ENCODE measurements around the gene SORT1. TPM values are rescaled to one million over a fixed set of nuclear protein-coding genes. Genes with fewer than 3 reads are reported as not detected.
A peak's percentile ranks its signal among the peaks of the same experiment; 100 is the strongest.

Gene SORT1
- total RNA-seq, 1 donor: 48.5 TPM

DNA sequence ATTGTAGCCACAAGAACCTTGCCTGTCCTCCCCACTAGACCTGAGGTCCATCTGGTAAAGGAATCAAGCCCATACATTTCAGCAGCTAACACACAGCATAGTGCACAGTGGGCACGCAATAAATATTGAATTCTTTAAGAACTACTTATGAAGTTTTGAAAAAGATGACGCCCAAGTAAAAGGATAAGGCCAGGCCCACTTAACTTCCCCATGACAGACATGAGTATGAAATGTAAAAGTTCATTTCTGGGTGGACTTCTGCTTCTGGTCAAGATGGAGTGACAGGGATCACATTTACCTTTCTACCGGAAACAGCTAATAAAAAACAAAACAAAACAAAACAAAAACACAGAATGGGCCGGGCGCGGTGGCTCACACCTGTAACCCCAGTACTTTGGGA is 25.4 kb downstream of the SORT1 start:
- Histone ChIP-seq H3K9me3 (ENCODE audit: low read depth, low read length) (no peaks in the 10 kb centered on the region), H3K4me2 (ENCODE audit: insufficient read depth, low read length) (peak overlapping the region; percentile 91), H3K79me2 (ENCODE audit: insufficient read depth, low read length) (peaks cover 51% of the 10 kb centered on the region), H3K4me3 (ENCODE audit: insufficient read depth, low read length) (no peak overlapping the region), H2AFZ (ENCODE audit: low read length) (no peak overlapping the region), H3K36me3 (ENCODE audit: insufficient read depth, low read length) (no peaks in the 10 kb centered on the region), H3K4me1 (ENCODE audit: insufficient read depth, low read length) (peaks cover 59% of the 10 kb centered on the region), H3K27ac (ENCODE audit: low read depth, low read length) (peak overlapping the region; percentile 98), H3K27me3 (ENCODE audit: insufficient read depth, low read length) (no peaks in the 10 kb centered on the region), H4K20me1 (ENCODE audit: insufficient read depth, low read length) (no peaks in the 10 kb centered on the region)
- TF ChIP-seq, protein P1, sequence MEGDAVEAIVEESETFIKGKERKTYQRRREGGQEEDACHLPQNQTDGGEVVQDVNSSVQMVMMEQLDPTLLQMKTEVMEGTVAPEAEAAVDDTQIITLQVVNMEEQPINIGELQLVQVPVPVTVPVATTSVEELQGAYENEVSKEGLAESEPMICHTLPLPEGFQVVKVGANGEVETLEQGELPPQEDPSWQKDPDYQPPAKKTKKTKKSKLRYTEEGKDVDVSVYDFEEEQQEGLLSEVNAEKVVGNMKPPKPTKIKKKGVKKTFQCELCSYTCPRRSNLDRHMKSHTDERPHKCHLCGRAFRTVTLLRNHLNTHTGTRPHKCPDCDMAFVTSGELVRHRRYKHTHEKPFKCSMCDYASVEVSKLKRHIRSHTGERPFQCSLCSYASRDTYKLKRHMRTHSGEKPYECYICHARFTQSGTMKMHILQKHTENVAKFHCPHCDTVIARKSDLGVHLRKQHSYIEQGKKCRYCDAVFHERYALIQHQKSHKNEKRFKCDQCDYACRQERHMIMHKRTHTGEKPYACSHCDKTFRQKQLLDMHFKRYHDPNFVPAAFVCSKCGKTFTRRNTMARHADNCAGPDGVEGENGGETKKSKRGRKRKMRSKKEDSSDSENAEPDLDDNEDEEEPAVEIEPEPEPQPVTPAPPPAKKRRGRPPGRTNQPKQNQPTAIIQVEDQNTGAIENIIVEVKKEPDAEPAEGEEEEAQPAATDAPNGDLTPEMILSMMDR (IDR thresholded peaks at IDR 0.05; ENCODE audit: extremely low read depth, low read depth, low read length): no peak
- DNase-seq (ENCODE audit: insufficient read length, low spot score, missing footprints): no peak

DNA sequence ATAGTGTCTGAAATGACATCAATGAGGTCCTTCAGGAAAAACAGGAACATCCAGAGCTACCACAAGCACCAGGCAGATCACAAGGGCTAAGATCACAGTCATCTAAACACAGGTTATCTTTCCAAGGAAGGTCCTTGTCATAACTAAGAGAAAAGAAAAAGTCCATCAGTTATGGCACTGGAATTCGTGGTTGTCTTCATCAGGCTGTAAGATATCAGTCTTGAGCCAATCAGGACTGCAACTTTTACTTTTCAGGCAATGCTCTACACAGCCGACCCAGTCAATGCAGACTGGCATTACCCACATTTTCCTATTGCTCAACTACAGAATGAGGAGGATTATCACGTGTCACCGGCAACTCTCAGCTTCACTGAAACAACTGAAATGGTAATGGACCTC is 26.4 kb downstream of the SORT1 start:
- Histone ChIP-seq H2AFZ (ENCODE audit: low read length) (no peak overlapping the region), H3K4me1 (ENCODE audit: insufficient read depth, low read length) (peaks cover 58% of the 10 kb centered on the region)
- TF ChIP-seq, protein P1 (IDR thresholded peaks at IDR 0.05; ENCODE audit: extremely low read depth, low read depth, low read length): no peak

DNA sequence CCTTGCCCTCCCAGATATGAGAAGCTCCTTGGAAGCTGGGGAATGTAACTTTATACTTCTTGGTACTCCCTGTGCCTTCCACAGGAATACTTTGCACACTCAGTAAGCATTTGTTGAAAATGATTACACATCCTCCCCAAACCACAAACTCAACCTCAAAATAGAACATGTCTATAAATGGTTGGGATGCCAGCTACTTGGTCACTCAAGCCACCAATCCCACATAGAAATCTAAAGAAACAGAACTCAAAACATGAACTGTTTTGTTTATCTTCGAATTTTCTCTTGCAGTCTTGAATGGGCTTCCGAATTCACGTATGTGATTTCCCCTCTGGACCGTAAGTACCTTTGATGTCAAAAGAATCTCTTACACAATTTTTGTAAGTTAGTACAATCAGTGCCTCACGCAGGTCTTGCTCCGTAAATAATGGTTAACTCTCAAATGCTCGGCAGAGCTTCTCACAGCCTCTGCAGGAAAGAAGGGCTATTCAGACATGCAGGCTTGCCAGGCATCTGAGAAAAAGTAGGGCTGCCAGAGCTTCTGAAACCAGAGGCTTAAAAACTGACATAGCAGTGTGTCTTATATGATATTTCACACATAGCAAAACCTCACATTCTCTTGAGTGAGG is 26.9 kb downstream of the SORT1 start:
- H3K36me3 ChIP-seq (ENCODE audit: insufficient read depth, low read length): peaks cover 8% of the 10 kb centered on the region
- no peak overlapping the region for H2AFZ ChIP-seq (ENCODE audit: low read length)
- no peaks in the 10 kb centered on the region for H3K27me3 ChIP-seq (ENCODE audit: insufficient read depth, low read length)
- peak; percentile 81 for DNase-seq (ENCODE audit: insufficient read length, low spot score, missing footprints)
- peak overlapping the region; percentile 64 for H3K4me3 ChIP-seq (ENCODE audit: insufficient read depth, low read length)
- H3K79me2 ChIP-seq (ENCODE audit: insufficient read depth, low read length): peaks cover 41% of the 10 kb centered on the region
- H3K27ac ChIP-seq (ENCODE audit: low read depth, low read length): peak overlapping the region; percentile 98
- H3K4me1 ChIP-seq (ENCODE audit: insufficient read depth, low read length): peaks cover 54% of the 10 kb centered on the region
- TF ChIP-seq, protein P1 (IDR thresholded peaks at IDR 0.05; ENCODE audit: extremely low read depth, low read depth, low read length): no peak
- no peaks in the 10 kb centered on the region for H3K9me3 ChIP-seq (ENCODE audit: low read depth, low read length)
- H4K20me1 ChIP-seq (ENCODE audit: insufficient read depth, low read length): no peaks in the 10 kb centered on the region
- peak overlapping the region; percentile 91 for H3K4me2 ChIP-seq (ENCODE audit: insufficient read depth, low read length)

More for the DNA sequence above, 26.4 kb downstream of the SORT1 start:
- H3K27me3 ChIP-seq (ENCODE audit: insufficient read depth, low read length): no peaks in the 10 kb centered on the region
- peaks cover 4% of the 10 kb centered on the region for H3K36me3 ChIP-seq (ENCODE audit: insufficient read depth, low read length)
- H3K4me3 ChIP-seq (ENCODE audit: insufficient read depth, low read length): peak overlapping the region; percentile 64
- peak; percentile 91 for DNase-seq (ENCODE audit: insufficient read length, low spot score, missing footprints)
- H3K79me2 ChIP-seq (ENCODE audit: insufficient read depth, low read length): peaks cover 43% of the 10 kb centered on the region
- no peaks in the 10 kb centered on the region for H4K20me1 ChIP-seq (ENCODE audit: insufficient read depth, low read length)
- H3K27ac ChIP-seq (ENCODE audit: low read depth, low read length): peak overlapping the region; percentile 98
- H3K9me3 ChIP-seq (ENCODE audit: low read depth, low read length): no peaks in the 10 kb centered on the region
- H3K4me2 ChIP-seq (ENCODE audit: insufficient read depth, low read length): peak overlapping the region; percentile 91

DNA sequence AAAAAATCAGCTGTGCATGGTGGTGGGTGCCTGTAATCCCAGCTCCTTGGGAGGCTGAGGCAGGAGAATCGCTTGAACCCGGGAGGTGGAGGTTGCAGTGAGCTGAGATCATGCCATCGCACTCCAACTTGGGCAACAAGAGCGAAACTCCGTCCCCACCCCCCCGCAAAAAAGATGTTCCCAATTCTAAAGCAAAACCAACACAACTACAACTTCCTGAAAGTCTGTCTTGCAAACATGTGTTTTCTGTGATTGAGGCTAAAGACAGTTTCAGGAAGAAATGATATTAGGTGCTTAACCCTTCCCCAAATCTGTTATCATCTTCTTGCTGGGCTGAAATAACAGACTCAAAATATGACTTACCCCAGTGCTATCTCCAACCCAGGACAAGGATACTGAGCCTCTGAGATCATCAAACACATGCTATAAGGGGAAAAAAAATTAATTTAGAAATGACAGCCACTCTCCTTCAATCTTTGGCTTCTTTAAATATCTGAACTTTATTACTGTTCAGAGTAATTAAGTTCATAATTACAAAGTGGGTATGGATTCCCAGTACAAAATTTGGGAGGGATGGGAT is 28.5 kb downstream of the SORT1 start:
- peak overlapping the region; percentile 25 for H3K4me2 ChIP-seq (ENCODE audit: insufficient read depth, low read length)
- H3K27ac ChIP-seq (ENCODE audit: low read depth, low read length): peak overlapping the region; percentile 98
- H2AFZ ChIP-seq (ENCODE audit: low read length): no peak overlapping the region
- no peak overlapping the region for H3K4me3 ChIP-seq (ENCODE audit: insufficient read depth, low read length)
- peaks cover 12% of the 10 kb centered on the region for H3K36me3 ChIP-seq (ENCODE audit: insufficient read depth, low read length)
- DNase-seq (ENCODE audit: insufficient read length, low spot score, missing footprints): no peak
- H4K20me1 ChIP-seq (ENCODE audit: insufficient read depth, low read length): no peaks in the 10 kb centered on the region
- peaks cover 46% of the 10 kb centered on the region for H3K4me1 ChIP-seq (ENCODE audit: insufficient read depth, low read length)
- no peaks in the 10 kb centered on the region for H3K9me3 ChIP-seq (ENCODE audit: low read depth, low read length)
- H3K79me2 ChIP-seq (ENCODE audit: insufficient read depth, low read length): peaks cover 32% of the 10 kb centered on the region
- TF ChIP-seq, protein P1 (IDR thresholded peaks at IDR 0.05; ENCODE audit: extremely low read depth, low read depth, low read length): no peak
- no peaks in the 10 kb centered on the region for H3K27me3 ChIP-seq (ENCODE audit: insufficient read depth, low read length)

All from osteoblast (primary cell).